SK-N-MC (cell line): ENCODE measurements around the gene SIMC1.
"Not testable (repeated sequence)": the region's sequence is repeated elsewhere in the genome, so short reads cannot be mapped to it uniquely, and the experiment has no call there.

Experiments used
- EZH2 ChIP-seq: fragments of 200-600 bp; sonication (generic); IDR thresholded peaks from one replicate; pipeline ENCODE4 v1.6.1; 2017; ENCODE audit warnings: antibody characterized with exemption
- POLR2AphosphoS5 ChIP-seq: IDR thresholded peaks from 2 replicates; pipeline ENCODE4 v1.6.1; 2012; ENCODE audit warnings: mild to moderate bottlenecking, low read depth, low read length, borderline replicate concordance

GRCh38 chr5:176260682-176261081 is 22.5 kb downstream of the SIMC1 start:
- TF ChIP-seq EZH2, POLR2AphosphoS5: not testable (repeated sequence)
